Mammary epithelial cell (primary cell): Measurements from ENCODE around the gene SEMA4D.

Experiments
- CTCF ChIP-seq, 2 donors: IDR thresholded peaks in 1 of 2; conservative IDR thresholded peaks in 1 of 2; 2 replicates each; pipeline ENCODE4 v1.5.1; 2011 to 2012; ENCODE audit warnings: inconsistent platforms in 2 of 2, low read length in 2 of 2, mild to moderate bottlenecking in 2 of 2, control low read depth in 1 of 2, low read depth in 1 of 2; ENCODE audit not compliant: insufficient read depth in 1 of 2; ENCODE audit errors: extremely low read depth in 1 of 2
- EZH2 ChIP-seq: IDR thresholded peaks from 2 replicates; pipeline ENCODE4 v1.6.1; 2012; ENCODE audit warnings: low read length, inconsistent platforms, borderline replicate concordance

- TF ChIP-seq CTCF (conservative IDR thresholded peaks at IDR 0.05 in 1 of 2, IDR thresholded peaks at IDR 0.05 in 1 of 2; ENCODE audit: extremely low read depth in 1 of 2, insufficient read depth in 1 of 2, low read depth in 1 of 2, low read length in 2 of 2) = no peak
- TF ChIP-seq EZH2 = no peak
These were observed 39.3 kb upstream of the SEMA4D start for GRCh38 chr9:89537166-89537565.
